ENCODE results near the gene PASK.

DNA sequence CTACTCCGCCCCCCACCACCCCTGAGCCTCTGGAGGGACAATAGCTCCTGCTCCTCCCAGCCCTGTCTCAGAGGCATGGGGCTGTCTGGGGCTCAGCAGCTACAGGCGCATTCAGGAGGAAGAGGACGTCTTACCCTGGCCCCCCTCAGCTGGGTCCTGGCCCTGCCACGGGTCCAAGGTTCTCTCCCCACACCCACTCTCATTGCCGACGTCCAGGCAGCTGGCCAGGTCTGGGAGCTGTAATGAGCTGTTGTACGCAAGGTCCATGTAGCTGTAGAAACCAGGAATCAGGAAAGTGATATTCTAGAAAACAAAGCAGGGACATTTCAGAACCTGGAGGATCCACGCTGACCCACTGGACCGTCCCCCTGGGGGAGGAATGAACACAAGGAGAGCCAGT, 13.5 kb downstream of the PASK start:
- TF ChIP-seq, protein P1, sequence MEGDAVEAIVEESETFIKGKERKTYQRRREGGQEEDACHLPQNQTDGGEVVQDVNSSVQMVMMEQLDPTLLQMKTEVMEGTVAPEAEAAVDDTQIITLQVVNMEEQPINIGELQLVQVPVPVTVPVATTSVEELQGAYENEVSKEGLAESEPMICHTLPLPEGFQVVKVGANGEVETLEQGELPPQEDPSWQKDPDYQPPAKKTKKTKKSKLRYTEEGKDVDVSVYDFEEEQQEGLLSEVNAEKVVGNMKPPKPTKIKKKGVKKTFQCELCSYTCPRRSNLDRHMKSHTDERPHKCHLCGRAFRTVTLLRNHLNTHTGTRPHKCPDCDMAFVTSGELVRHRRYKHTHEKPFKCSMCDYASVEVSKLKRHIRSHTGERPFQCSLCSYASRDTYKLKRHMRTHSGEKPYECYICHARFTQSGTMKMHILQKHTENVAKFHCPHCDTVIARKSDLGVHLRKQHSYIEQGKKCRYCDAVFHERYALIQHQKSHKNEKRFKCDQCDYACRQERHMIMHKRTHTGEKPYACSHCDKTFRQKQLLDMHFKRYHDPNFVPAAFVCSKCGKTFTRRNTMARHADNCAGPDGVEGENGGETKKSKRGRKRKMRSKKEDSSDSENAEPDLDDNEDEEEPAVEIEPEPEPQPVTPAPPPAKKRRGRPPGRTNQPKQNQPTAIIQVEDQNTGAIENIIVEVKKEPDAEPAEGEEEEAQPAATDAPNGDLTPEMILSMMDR (IDR thresholded peaks at IDR 0.05 in 4 of 5, conservative IDR thresholded peaks at IDR 0.05 in 1 of 5): no peak
- TF ChIP-seq POLR2A (IDR thresholded peaks at IDR 0.05): no peak

Measured in gastrocnemius medialis (tissue), 4 donors.